G401.6 (cell line): ENCODE results near the gene EPS8.

ENCODE experiments used
- FAIRE-seq: peaks from 2 replicates; lab custom pipeline; 2012; peaks lifted over from hg19 to GRCh38; lab: Jason Lieb, UNC

The EPS8 gene

GRCh38 chr12:15789220-15790171, at the start of gene EPS8:
EPS8 (minus strand) TSS chr12:15789388; CDS start chr12:15682951, 106,437 bp downstream.
- no peak for FAIRE-seq

GRCh38 chr12:15837141-15837790, 48.1 kb upstream of the EPS8 start:
- FAIRE-seq: no peak

- no peak for FAIRE-seq
Measured at GRCh38 chr12:15834575-15834974, 45.4 kb upstream of the EPS8 start.

GRCh38 chr12:15831315-15831978, 42.3 kb upstream of the EPS8 start:
- no peak for FAIRE-seq

- no peak for FAIRE-seq
Measured at GRCh38 chr12:15830538-15830937, 41.4 kb upstream of the EPS8 start.

GRCh38 chr12:15829949-15830348, 40.8 kb upstream of the EPS8 start:
- no peak for FAIRE-seq

- FAIRE-seq: no peak
Measured at GRCh38 chr12:15829255-15829654, 40.1 kb upstream of the EPS8 start.

GRCh38 chr12:15827136-15827535, 37.9 kb upstream of the EPS8 start:
- no peak for FAIRE-seq

GRCh38 chr12:15824516-15824915, 35.3 kb upstream of the EPS8 start:
- no peak for FAIRE-seq

- FAIRE-seq: no peak
Measured at GRCh38 chr12:15823360-15824128, 34.4 kb upstream of the EPS8 start.

GRCh38 chr12:15819644-15820437, 30.7 kb upstream of the EPS8 start:
- no peak for FAIRE-seq

GRCh38 chr12:15818418-15818817, 29.2 kb upstream of the EPS8 start:
- FAIRE-seq: no peak

- FAIRE-seq: no peak
Measured at GRCh38 chr12:15815730-15816129, 26.5 kb upstream of the EPS8 start.

- no peak for FAIRE-seq
Measured at GRCh38 chr12:15811214-15812127, 22.3 kb upstream of the EPS8 start.

GRCh38 chr12:15808652-15809051, 19.5 kb upstream of the EPS8 start:
- no peak for FAIRE-seq

- FAIRE-seq: no peak
Measured at GRCh38 chr12:15808250-15808649, 19.1 kb upstream of the EPS8 start.

- no peak for FAIRE-seq
Measured at GRCh38 chr12:15806826-15807225, 17.6 kb upstream of the EPS8 start.

GRCh38 chr12:15801770-15802744, 12.9 kb upstream of the EPS8 start:
- FAIRE-seq: no peak

- FAIRE-seq: no peak
Measured at GRCh38 chr12:15800278-15800677, 11.1 kb upstream of the EPS8 start.
